ENCODE results near the gene CUBN.

CUBN gene

GRCh38 chr10:16944402-16944801 lies 185.2 kb downstream of the CUBN start:
- DNase-seq = no peak

GRCh38 chr10:16943295-16944285 lies 186.0 kb downstream of the CUBN start:
- no peak for DNase-seq

- no peak for DNase-seq
Observed at GRCh38 chr10:16942381-16943078, 187.1 kb downstream of the CUBN start.

GRCh38 chr10:16941870-16942269 lies 187.7 kb downstream of the CUBN start:
- DNase-seq = no peak

- no peak for DNase-seq
Observed at GRCh38 chr10:16941067-16941466, 188.5 kb downstream of the CUBN start.

- no peak for DNase-seq
Observed at GRCh38 chr10:16938952-16939351, 190.7 kb downstream of the CUBN start.

GRCh38 chr10:16934461-16934860 lies 195.2 kb downstream of the CUBN start:
- DNase-seq = no peak

- DNase-seq = no peak
Observed at GRCh38 chr10:16933783-16934182, 195.8 kb downstream of the CUBN start.

GRCh38 chr10:16931930-16932329 lies 197.7 kb downstream of the CUBN start:
- no peak for DNase-seq

GRCh38 chr10:16930540-16930939 lies 199.1 kb downstream of the CUBN start:
- no peak for DNase-seq

GRCh38 chr10:16929069-16929468 lies 200.5 kb downstream of the CUBN start:
- no peak for DNase-seq

- no peak for DNase-seq
Observed at GRCh38 chr10:16927546-16927945, 202.1 kb downstream of the CUBN start.

- DNase-seq = no peak
Observed at GRCh38 chr10:16923726-16924125, 205.9 kb downstream of the CUBN start.

- no peak for DNase-seq
Observed at GRCh38 chr10:16923309-16923708, 206.3 kb downstream of the CUBN start.

GRCh38 chr10:16919121-16919982 lies 210.3 kb downstream of the CUBN start:
- no peak for DNase-seq

- DNase-seq = no peak
Observed at GRCh38 chr10:16916496-16916895, 213.1 kb downstream of the CUBN start.

- DNase-seq = peak; percentile 2
Observed at GRCh38 chr10:16915300-16915699, 214.3 kb downstream of the CUBN start.

GRCh38 chr10:16913266-16913665 lies 216.3 kb downstream of the CUBN start:
- no peak for DNase-seq

GRCh38 chr10:16910793-16911164 lies 218.8 kb downstream of the CUBN start:
- peak; percentile 14 for DNase-seq

GRCh38 chr10:16909961-16910792 lies 219.4 kb downstream of the CUBN start:
- no peak for DNase-seq

- no peak for DNase-seq
Observed at GRCh38 chr10:16909271-16909767, 220.3 kb downstream of the CUBN start.

- no peak for DNase-seq
Observed at GRCh38 chr10:16907687-16908086, 221.9 kb downstream of the CUBN start.
